22Rv1 (cell line): ENCODE data around the gene TCF23.

Source experiments
- CTCF ChIP-seq: fragments of 450-650 bp; IDR thresholded peaks from 2 replicates; pipeline ENCODE4 v1.5.1; 2017; ENCODE audit warnings: mild to moderate bottlenecking
- ZFX ChIP-seq: fragments of 450-650 bp; IDR thresholded peaks from 2 replicates; pipeline ENCODE4 v1.6.1; 2017; ENCODE audit warnings: antibody characterized with exemption, borderline replicate concordance

- TF ChIP-seq CTCF (no peak), ZFX (no peak)
Observed at GRCh38 chr2:27171351-27171848, 22.6 kb downstream of the TCF23 start.
